Measurements from ENCODE around the gene TMEM255B.

The TMEM255B gene

GRCh38 chr13:113849546-113849945, 90.5 kb downstream of the TMEM255B start:
- DNase-seq (ENCODE audit: low read depth in 2 of 2) = no peak

- DNase-seq (ENCODE audit: low read depth in 2 of 2) = no peak
These were observed 91.1 kb downstream of the TMEM255B start for GRCh38 chr13:113849981-113850721.

DNA sequence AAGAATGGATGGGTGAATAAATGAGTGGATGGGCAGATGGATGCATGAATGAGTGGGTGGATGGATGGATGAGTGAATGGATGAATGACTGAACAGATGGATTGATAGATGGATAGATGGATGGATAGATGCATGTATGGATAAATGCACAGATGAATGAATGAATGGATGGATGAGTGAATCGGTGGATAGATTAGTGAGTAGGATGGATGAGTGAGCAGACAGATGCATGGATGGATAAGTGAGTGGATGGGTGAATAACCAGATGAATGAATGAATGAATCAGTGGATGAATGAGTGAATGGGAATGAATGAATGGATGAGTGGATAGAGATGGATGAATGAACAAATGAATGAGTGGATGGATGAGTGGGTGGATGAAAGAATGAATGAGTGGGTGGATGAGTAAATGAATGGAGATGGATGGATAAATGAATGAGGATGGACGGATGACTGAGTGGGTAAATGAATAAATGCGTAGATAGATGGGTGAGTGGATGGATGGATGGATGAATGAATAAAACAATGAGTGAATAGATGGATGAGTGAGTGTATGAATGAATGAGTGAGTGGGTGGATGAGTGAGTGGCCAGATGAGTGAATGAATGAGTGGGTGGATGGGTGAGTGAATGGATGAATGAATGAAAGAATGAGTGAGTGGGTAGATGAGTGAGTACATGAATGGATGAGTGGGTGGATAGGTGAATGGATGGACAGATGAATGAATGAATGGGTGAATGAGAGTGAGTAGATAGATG, 91.9 kb downstream of the TMEM255B start:
- DNase-seq (ENCODE audit: low read depth in 2 of 2) = no peak

DNA sequence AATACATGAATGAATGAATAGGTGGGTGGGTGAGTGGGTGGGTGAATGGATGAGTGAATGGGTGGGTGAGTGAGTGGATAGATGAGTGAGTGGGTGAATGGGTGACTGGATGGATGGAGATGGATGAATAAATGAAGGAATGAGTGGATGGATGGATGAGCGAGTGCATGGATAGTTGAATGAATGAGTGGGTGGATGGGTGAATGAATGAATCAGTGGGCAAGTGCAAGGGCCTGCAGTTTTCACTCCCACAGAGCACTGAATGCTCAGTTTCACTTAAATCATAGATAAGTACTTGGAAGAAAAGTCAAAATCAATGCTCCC, 92.4 kb downstream of the TMEM255B start:
- DNase-seq (ENCODE audit: low read depth in 2 of 2) = no peak

GRCh38 chr13:113851826-113852535, 93.0 kb downstream of the TMEM255B start:
- DNase-seq (ENCODE audit: low read depth in 2 of 2) = no peak

DNA sequence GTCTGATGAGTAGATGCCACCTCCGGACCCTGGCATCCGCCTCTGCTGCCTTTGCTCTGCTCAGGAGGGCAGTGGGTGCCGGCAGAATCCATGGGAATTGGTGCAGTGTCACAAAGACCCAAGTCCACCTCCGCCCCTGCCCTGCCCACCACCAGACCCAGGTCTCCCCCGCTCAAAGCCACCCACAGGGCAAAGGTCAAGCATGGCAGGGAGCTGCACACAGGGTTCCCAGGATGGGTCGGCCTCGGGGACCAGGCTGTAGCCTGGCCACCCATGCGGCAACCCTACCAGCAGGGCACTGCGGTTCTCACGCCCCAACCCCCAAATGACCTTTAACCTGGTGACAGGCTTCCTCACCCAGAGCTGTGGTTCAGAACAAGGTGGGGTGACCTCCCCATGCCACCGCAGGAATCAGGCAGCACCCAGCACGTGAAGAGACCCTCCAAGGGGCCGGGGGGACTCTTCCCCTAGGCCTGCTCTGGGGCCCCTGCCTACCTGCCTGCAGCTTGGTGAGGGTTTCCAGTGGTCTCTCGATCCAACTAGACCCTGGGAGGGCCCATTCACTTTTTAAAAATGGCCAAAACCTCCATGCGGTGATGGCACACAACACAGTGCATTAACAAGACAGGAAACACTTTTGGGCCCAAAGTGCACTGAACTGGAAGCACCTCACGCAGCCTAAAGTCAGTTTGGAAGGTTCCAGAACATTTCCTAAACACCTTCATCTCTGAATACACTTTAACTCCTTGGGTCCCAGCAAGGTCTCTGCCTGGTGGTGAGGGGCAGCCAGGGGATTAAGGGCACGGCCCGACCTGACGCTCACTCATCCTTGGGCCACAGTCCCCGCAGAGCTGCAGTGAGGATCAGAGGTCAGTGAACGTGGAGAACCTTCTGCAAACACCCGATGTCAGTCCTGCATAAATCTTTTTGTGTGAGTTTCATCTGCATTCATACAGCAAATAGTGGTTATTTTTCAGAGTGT, 93.8 kb downstream of the TMEM255B start:
- DNase-seq (ENCODE audit: low read depth in 2 of 2) = no peak

GRCh38 chr13:113853518-113854237, 94.7 kb downstream of the TMEM255B start:
- no peak for DNase-seq (ENCODE audit: low read depth in 2 of 2)

- no peak for DNase-seq (ENCODE audit: low read depth in 2 of 2)
These were observed 95.4 kb downstream of the TMEM255B start for GRCh38 chr13:113854238-113855011.

- DNase-seq (ENCODE audit: low read depth in 2 of 2) = no peak
These were observed 96.2 kb downstream of the TMEM255B start for GRCh38 chr13:113855012-113855921.

DNA sequence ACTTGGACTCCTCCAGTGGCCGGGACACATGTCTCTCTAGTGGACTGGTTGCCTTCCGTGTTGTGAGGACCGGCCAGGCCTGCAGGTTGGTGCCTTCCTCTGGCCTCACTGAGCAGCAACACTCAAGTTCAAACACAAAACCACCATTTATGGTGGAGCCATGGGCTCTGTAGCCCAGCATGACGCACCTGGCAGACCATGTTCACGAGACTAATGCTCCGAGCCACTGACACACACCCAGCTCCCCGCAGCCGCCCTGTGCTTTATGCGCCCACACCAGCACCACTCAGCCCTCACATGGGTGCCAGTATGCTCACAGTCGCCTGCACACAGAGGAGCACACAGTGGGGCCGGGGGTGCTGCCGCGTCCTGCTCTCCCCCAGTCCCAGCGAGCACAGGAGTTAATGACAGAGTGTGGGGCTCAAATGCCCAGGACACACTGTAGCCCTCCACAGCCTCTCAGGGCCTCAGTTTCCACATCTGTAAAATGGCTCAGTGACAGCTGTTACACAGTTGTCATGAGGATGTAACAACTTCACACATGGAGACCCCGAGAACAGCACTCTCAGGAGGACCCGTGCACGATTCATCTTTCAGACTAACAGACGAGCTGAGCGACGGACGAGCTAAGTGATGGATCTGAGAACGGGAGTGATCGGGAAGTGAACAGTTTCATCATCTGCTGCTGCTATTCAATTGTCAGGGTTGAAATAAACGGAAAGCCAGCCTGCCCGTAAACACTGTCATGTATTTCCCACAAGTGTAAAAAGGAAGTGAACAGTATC, 97.1 kb downstream of the TMEM255B start:
- no peak for DNase-seq (ENCODE audit: low read depth in 2 of 2)

- no peak for DNase-seq (ENCODE audit: low read depth in 2 of 2)
These were observed 97.7 kb downstream of the TMEM255B start for GRCh38 chr13:113856716-113857065.

DNA sequence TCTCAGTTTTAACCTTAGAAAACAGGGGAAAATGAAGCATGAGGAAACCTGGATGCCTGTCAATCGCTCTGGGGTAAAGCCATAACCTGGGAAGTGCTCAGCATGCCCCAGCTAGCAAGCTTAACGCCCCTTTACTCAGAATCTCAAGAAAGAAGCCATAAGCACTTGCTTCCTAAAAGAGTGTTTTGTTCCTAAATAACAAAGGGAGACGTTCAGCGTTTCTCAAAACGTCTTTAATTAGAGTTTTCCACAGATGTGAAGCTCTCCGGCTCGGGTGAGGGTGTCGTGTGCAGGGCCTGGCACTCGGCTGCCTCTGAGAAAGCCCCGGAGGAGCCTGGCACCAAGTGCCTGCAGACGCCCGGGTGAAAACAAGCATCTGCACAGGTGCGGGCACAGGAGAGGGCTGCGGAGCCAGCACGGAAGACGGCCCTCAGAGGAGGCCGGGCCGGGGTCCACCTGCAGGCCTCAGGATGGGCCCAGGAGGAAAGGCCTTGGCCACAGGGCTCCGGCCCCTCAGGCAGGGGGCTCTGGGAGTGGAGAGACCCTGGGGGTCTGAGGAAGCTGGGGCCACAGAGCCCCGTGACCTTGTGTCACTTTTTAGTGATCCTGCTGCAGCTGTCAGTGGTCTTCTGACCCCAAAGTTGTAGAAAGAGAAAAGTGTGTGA, 98.6 kb downstream of the TMEM255B start:
- no peak for DNase-seq (ENCODE audit: low read depth in 2 of 2)

GRCh38 chr13:113859311-113860050, 100.5 kb downstream of the TMEM255B start:
- DNase-seq (ENCODE audit: low read depth in 2 of 2) = no peak

DNA sequence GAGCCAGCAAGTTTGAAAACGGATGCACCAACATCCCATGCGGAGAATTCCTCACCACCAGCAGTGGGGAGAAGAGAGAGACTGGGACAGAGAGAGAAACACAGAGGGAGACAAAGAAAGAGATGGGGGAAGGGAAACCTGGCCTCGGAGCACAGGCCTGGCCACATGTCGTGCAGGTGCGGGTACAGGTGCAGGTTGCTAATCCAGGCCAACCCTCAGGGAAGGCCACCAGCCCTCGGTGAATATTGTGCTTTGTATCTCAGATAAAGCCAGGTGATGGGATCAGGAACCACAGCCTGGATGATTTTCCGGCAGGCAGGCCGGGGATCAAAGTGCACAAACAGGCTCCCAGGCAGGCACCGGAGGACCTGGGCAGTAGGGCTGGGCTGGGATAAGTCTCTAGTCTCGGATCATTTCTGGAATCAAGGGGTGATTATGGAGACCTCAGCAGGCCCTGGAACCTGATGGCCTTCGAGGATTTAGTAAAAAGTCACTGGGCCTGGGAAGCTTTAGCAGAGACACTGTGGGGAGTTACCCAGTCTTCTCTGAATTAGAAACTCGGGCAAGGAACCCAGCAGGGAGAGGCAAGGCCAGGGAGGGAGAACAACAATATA, 101.1 kb downstream of the TMEM255B start:
- no peak for DNase-seq (ENCODE audit: low read depth in 2 of 2)

- DNase-seq (ENCODE audit: low read depth in 2 of 2) = no peak
These were observed 101.8 kb downstream of the TMEM255B start for GRCh38 chr13:113860665-113861432.

Measured in fibroblast of skin of left biceps (primary cell).